K562 (cell line): ENCODE data around the gene HAUS6. TPM values are rescaled to one million over a fixed set of nuclear protein-coding genes. Genes with fewer than 3 reads are reported as not detected.

Experiments
- ARHGAP35 ChIP-seq: fragments of 450-650 bp; IDR thresholded peaks from 2 replicates; pipeline ENCODE4 v1.6.1; 2018; ENCODE audit not compliant: partially characterized antibody
- CGGBP1 ChIP-seq: fragments of 250-450 bp; sonication (Bioruptor Pico); IDR thresholded peaks from 2 replicates; pipeline ENCODE4 v1.9.0; 2021; ENCODE audit warnings: mild to moderate bottlenecking
- CLOCK ChIP-seq: fragments of 250-450 bp; sonication (Bioruptor Pico); IDR thresholded peaks from 2 replicates; pipeline ENCODE4 v1.4.0; 2020; ENCODE audit warnings: mild to moderate bottlenecking, moderate library complexity, borderline replicate concordance
- DIDO1 ChIP-seq: fragments of 450-650 bp; IDR thresholded peaks from 2 replicates; pipeline ENCODE4 v1.6.1; 2016; ENCODE audit warnings: low read depth, missing biosample characterization, missing genetic modification characterization
- EHMT2 ChIP-seq: fragments of 450-650 bp; IDR thresholded peaks from 2 replicates; pipeline ENCODE4 v1.6.1; 2018; ENCODE audit warnings: antibody characterized with exemption
- ETS1 ChIP-seq: conservative IDR thresholded peaks from 2 replicates; pipeline ENCODE4 v1.6.1; 2011; ENCODE audit warnings: low read depth, mild to moderate bottlenecking, low read length; ENCODE audit not compliant: control insufficient read depth
- GTF2E2 ChIP-seq: fragments of 200-800 bp; sonication (Bioruptor generic); IDR thresholded peaks from 2 replicates; pipeline ENCODE4 v1.6.1; 2016; ENCODE audit warnings: missing genetic modification characterization, missing compliant biosample characterization
- HMG20A ChIP-seq: fragments of 450-650 bp; formaldehyde crosslinking; conservative IDR thresholded peaks from 2 replicates; pipeline ENCODE4 v1.4.0; 2020; ENCODE audit warnings: mild to moderate bottlenecking, mixed read lengths
- HNRNPK ChIP-seq: fragments of 200-400 bp; formaldehyde crosslinking; IDR thresholded peaks from one replicate; pipeline ENCODE4 v1.6.1; 2018; ENCODE audit warnings: mild to moderate bottlenecking, low read depth, low read length; ENCODE audit not compliant: poor library complexity, severe bottlenecking
- KLF16 ChIP-seq: IDR thresholded peaks from 2 replicates; pipeline ENCODE4 v1.6.1; 2016; ENCODE audit warnings: antibody characterized with exemption
- L3MBTL2 ChIP-seq: fragments of 450-650 bp; IDR thresholded peaks from 2 replicates; pipeline ENCODE4 v1.6.1; 2016; ENCODE audit warnings: mild to moderate bottlenecking, moderate library complexity
- NFRKB ChIP-seq: fragments of 450-650 bp; IDR thresholded peaks from 2 replicates; pipeline ENCODE4 v1.6.1; 2016; ENCODE audit warnings: low read depth
- NONO ChIP-seq, 2 experiments: fragments of 200-400 bp in 1 of 2; fragments of 450-650 bp in 1 of 2; formaldehyde crosslinking in 1 of 2; IDR thresholded peaks; 2 replicates each; pipeline ENCODE4 v1.6.1; 2017; ENCODE audit warnings: low read depth in 2 of 2, mild to moderate bottlenecking in 2 of 2, moderate library complexity in 2 of 2, low read length in 1 of 2
- PBX2 ChIP-seq, 2 experiments: IDR thresholded peaks in 1 of 2; conservative IDR thresholded peaks in 1 of 2; 2 replicates each; pipeline ENCODE4 v1.6.1; 2016; ENCODE audit warnings: low read depth in 2 of 2, mild to moderate bottlenecking in 1 of 2, missing compliant biosample characterization in 1 of 2, missing genetic modification characterization in 1 of 2, moderate library complexity in 1 of 2
- PCBP1 ChIP-seq: fragments of 200-400 bp; formaldehyde crosslinking; IDR thresholded peaks from 2 replicates; pipeline ENCODE4 v1.6.1; 2018; ENCODE audit warnings: mild to moderate bottlenecking, low read depth, low read length; ENCODE audit not compliant: poor library complexity, severe bottlenecking
- RB1 ChIP-seq: fragments of 450-650 bp; IDR thresholded peaks from 2 replicates; pipeline ENCODE4 v1.6.1; 2017; ENCODE audit warnings: low read depth, mild to moderate bottlenecking
- RFX1 ChIP-seq: fragments of 450-650 bp; IDR thresholded peaks from 2 replicates; pipeline ENCODE4 v1.6.1; 2016; ENCODE audit warnings: mild to moderate bottlenecking, moderate library complexity
- SRSF9 ChIP-seq: fragments of 200-400 bp; formaldehyde crosslinking; IDR thresholded peaks from 2 replicates; pipeline ENCODE4 v1.6.1; 2017; ENCODE audit warnings: low read depth, low read length, borderline replicate concordance
- ZNF507 ChIP-seq: conservative IDR thresholded peaks from 2 replicates; pipeline ENCODE4 v1.6.1; 2017; ENCODE audit warnings: missing genetic modification characterization, missing compliant biosample characterization
- ZNF696 ChIP-seq: fragments of 250-450 bp; sonication (Bioruptor Pico); conservative IDR thresholded peaks from 2 replicates; pipeline ENCODE4 v1.4.0; 2020; ENCODE audit warnings: mild to moderate bottlenecking, moderate library complexity
- polyA plus RNA-seq, 8 experiments: library from polyadenylated mRNA; depleted of rRNA in 4 of 8; stranded (reverse) in 5 of 8; unstranded in 3 of 8; fragments of >200 nt; fragmentation: Nextera tagmentation in 2 of 8; fragmentation: Illumina TruSeq in 1 of 8; extraction: Ambion mirVana in 2 of 8; extraction: Trizol in 1 of 8; gene quantifications; 2 replicates each; pipeline versions ENCODE4 v1.2.1 to v1.2.3, GENCODE V29; 2011 to 2014; ENCODE audit warnings: inconsistent platforms in 1 of 8, missing spikeins in 1 of 8
- total RNA-seq, 7 experiments: library from RNA; depleted of rRNA in 6 of 7; stranded (reverse); fragments of >200 nt in 6 of 7; fragmentation: Illumina TruSeq in 2 of 7; extraction: Trizol in 2 of 7; gene quantifications; 2 replicates each; pipeline versions ENCODE4 v1.2.1 to v1.2.3, GENCODE V29; 2011 to 2021; ENCODE audit warnings: low replicate concordance in 1 of 7

HAUS6 gene
- total and polyA plus RNA-seq, 9 of the 15 experiments (the other 6 are each of a cell fraction or from before 2014, with no cell fraction given) = 10.2 to 31.7 (median 23.1) TPM

- TF ChIP-seq CGGBP1 (CRISPR knock-in tag) (no peak), SRSF9 (no peak), RB1 (peak; percentile 37; the same call in 1 of the 2 replicates), RFX1 (peak; percentile 84), EHMT2 (no peak), NFRKB (0 out of 2 replicates have a peak, but pooled peaks have one; percentile 60), PCBP1 (no peak), CLOCK (no peak), ZNF507 (tag) (no peak), HMG20A (CRISPR knock-in tag) (no peak), HNRNPK (no peak), PBX2 (CRISPR knock-in tag; IDR thresholded peaks at IDR 0.05; ENCODE audit: low read depth) (no peak), PBX2 (tag; conservative IDR thresholded peaks at IDR 0.05; ENCODE audit: low read depth) (no peak), L3MBTL2 (peak; percentile 80; the same call in 1 of the 2 replicates), NONO (IDR thresholded peaks at IDR 0.05; ENCODE audit: low read depth in 2 of 2, low read length in 1 of 2) (no peak), ETS1 (peak; percentile 42; the same call in 1 of the 2 replicates), DIDO1 (0 out of 2 replicates have a peak, but pooled peaks have one; percentile 47), GTF2E2 (tag) (peak; percentile 85), KLF16 (0 out of 2 replicates have a peak, but pooled peaks have one; percentile 6), ZNF696 (CRISPR knock-in tag) (no peak), ARHGAP35 (peak; percentile 87)
These were observed 53.5 kb downstream of the HAUS6 start, which contains the start of gene RRAGA (continued) for GRCh38 chr9:19048966-19049916.
